Measurements from ENCODE around the gene IGFBPL1.

The IGFBPL1 gene

DNA sequence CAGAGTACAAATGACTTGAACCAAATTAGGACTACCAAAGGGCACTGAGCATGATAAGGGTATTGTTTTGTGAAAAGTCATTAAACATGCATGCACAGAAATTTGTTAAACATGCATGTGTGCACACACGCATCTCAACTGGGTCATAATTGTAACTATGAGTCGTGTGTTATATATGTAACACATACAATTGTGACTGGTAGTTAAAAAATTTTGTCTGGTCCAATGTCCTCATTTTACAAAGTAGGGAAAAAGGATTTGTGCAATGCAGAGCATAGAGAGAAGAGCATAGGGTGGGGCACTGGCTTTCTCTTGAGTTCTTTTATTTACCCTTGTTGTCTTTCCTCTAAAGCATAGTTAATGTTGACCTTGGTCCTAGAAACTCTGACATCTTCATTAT is 19.3 kb upstream of the IGFBPL1 start:
- DNase-seq (ENCODE audit: extremely low read depth, low read depth) = no peak
- no peak for TF ChIP-seq CTCF (IDR thresholded peaks at IDR 0.05; ENCODE audit: low read depth, low read length)

DNA sequence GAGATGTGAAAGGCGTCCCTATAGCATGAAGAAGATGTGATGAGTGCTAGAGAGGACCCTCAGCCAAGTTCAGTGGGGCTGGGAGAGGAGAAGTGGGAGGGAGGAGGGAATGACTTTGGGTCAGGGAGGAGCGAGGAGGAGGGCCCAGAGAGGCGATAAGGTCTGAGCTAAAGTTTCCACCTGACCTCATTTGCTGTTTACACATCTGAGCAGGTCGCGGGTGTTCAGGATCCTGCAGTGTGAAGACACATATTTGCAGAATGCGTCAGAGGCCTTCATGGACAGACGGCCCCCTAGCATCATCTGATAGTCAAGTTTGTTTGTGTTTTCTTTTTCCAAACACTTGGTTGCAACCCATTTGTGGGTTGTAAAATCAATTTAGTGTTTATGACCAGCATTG is 18.9 kb upstream of the IGFBPL1 start:
- no peak for TF ChIP-seq CTCF (IDR thresholded peaks at IDR 0.05; ENCODE audit: low read depth, low read length)
- no peak for DNase-seq (ENCODE audit: extremely low read depth, low read depth)

- DNase-seq (ENCODE audit: extremely low read depth, low read depth) = no peak
- TF ChIP-seq CTCF (IDR thresholded peaks at IDR 0.05; ENCODE audit: low read depth, low read length) = no peak
These were observed 18.3 kb upstream of the IGFBPL1 start for GRCh38 chr9:38442473-38443096.

- no peak for TF ChIP-seq CTCF (IDR thresholded peaks at IDR 0.05; ENCODE audit: low read depth, low read length)
- DNase-seq (ENCODE audit: extremely low read depth, low read depth) = no peak
These were observed 17.3 kb upstream of the IGFBPL1 start for GRCh38 chr9:38441347-38442085.

GRCh38 chr9:38440516-38440915 is 16.3 kb upstream of the IGFBPL1 start:
- no peak for DNase-seq (ENCODE audit: extremely low read depth, low read depth)
- no peak for TF ChIP-seq CTCF (IDR thresholded peaks at IDR 0.05; ENCODE audit: low read depth, low read length)

GRCh38 chr9:38439916-38440301 is 15.7 kb upstream of the IGFBPL1 start:
- DNase-seq (ENCODE audit: extremely low read depth, low read depth) = no peak
- no peak for TF ChIP-seq CTCF (IDR thresholded peaks at IDR 0.05; ENCODE audit: low read depth, low read length)

DNA sequence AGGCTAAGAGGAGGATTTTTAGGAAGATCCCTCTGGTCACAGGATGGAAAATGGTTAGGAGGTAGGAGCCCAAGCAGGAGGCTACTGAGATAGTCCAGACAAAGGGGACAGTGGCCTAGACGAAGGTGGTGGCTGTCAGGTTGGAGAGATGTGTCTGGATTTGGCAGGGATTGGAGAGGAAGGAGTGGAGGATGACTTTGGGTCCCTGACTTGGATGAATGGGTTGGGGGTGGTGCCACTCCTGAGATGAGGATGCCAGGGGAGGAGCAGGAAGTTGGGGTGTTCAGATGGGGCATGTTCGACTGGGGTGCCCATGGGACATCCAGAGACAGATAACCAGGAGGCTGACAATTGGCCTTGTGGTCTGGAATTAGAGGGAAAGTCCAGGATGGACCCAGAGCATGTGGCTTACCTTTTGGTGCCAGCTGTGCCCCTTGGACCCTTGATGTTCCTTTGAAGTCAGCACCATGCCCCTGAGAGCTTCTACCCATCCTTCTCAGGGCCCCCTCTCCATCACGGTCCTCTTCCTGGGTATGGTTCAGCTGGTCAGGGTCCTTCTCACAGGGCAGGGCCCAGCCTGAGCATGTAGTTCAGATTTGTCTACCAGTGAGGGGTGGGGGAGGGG is 15.1 kb upstream of the IGFBPL1 start:
- no peak for DNase-seq (ENCODE audit: extremely low read depth, low read depth)

More for the DNA sequence above, 15.1 kb upstream of the IGFBPL1 start:
- TF ChIP-seq CTCF (IDR thresholded peaks at IDR 0.05; ENCODE audit: low read depth, low read length) = no peak

Measured in AG09319 (cell line).